Measurements from ENCODE around the gene PMEPA1.

- TF ChIP-seq YY1 (IDR thresholded peaks at IDR 0.05; ENCODE audit: insufficient read depth, insufficient read length): no peak
- no peak for TF ChIP-seq SUZ12 (IDR thresholded peaks at IDR 0.05; ENCODE audit: extremely low read depth, insufficient read depth, insufficient read length)
Measured at GRCh38 chr20:57756921-57757320, 47.1 kb upstream of the PMEPA1 start.

Data from NT2/D1 (cell line).